Activated T-helper 17 cell treated with anti-CD3 and anti-CD28 coated beads, Interleukin-2, amount 50 U/mL, for 72 hours (primary cell): ENCODE results near the gene KRT85. TPM values are rescaled to one million over a fixed set of nuclear protein-coding genes. Genes with fewer than 3 reads are reported as not detected.

Source experiments
- total RNA-seq, 2 donors: library from RNA; stranded (reverse); gene quantifications; one replicate each; pipeline ENCODE4 v1.2.3, GENCODE V29; 2022

KRT85 gene
- total RNA-seq, 2 donors from 2014 or later: not detected

Other genes with a start within 250 kb of the KRT85 start
- not detected for gene KRT80, start 175.5 kb downstream of the KRT85 start, total RNA-seq
- gene KRT7, start 134.2 kb downstream of the KRT85 start, total RNA-seq: 10 to 100 TPM in 1 of 2 donors, 1 to 10 TPM in 1; 7.6 to 12.5 TPM
- gene KRT86, start 92.8 kb downstream of the KRT85 start, total RNA-seq: 1 to 10 TPM in 1 of 2 donors, under 1 TPM in 1; 0.56 to 2.1 TPM
- gene KRT81, start 75.9 kb downstream of the KRT85 start, total RNA-seq: not detected
- not detected for gene KRT83, start 46.1 kb downstream of the KRT85 start, total RNA-seq
- not detected for gene KRT84, start 18.2 kb upstream of the KRT85 start, total RNA-seq
- not detected for gene KRT82, start 38.9 kb upstream of the KRT85 start, total RNA-seq
- gene KRT75, start 66.9 kb upstream of the KRT85 start, total RNA-seq: not detected
- gene KRT6B, start 84.7 kb upstream of the KRT85 start, total RNA-seq: not detected
- gene KRT6C, start 106.3 kb upstream of the KRT85 start, total RNA-seq: not detected
- gene KRT6A, start 125.8 kb upstream of the KRT85 start, total RNA-seq: not detected
- gene KRT5, start 152.9 kb upstream of the KRT85 start, total RNA-seq: not detected
- not detected for gene KRT71, start 185.7 kb upstream of the KRT85 start, total RNA-seq
- gene KRT74, start 206.4 kb upstream of the KRT85 start, total RNA-seq: not detected
- gene KRT72, start 234.0 kb upstream of the KRT85 start, total RNA-seq: not detected